Suppressor macrophage treated with lipopolysaccharide for 4 hours (primary cell): ENCODE data around the gene BTK.

Experiments used
- DNase-seq: peaks from one replicate; pipeline ENCODE4 v3.0.0-alpha.2; 2020

BTK gene

DNA sequence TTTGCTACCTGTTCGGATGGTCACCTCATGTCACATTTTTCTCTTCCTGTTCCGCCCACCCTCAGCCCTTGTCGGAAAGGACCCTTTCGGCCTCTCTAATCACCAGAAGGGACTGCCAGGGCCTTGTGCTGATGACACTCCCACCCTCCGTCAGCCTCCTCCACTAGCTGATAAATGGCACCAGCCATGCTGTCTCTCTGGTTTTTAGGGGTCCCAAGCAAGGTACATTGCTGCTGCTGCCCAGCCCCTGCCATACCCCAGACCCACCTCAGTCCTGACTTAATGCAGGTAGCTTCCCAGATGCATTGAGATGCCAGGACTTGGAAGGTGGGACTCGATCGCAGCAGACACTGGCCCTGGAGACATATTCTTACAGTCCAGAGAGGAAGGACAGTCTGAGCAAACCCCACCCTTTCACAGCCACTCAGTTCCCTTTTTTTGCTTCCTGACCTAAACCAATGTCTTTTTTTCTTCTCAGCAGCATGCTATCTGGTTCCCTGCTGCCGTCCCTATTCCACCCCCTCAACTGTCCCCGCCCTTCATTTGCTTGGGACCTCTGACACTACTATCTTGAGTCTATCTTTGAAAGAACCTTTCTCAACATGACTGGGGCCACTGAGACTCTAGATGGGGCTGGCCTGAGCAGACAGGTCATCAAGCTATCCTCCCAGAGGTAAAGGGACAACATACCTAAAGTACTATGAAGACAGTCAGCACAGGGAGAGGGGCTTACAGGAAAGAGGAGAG is at the start of gene BTK:
TSS of gene BTK (minus strand) at position 397 of the 747 bp plus-strand sequence. CDS start 10,907 bp downstream, outside the sequence.
- peak; percentile 75 for DNase-seq

DNA sequence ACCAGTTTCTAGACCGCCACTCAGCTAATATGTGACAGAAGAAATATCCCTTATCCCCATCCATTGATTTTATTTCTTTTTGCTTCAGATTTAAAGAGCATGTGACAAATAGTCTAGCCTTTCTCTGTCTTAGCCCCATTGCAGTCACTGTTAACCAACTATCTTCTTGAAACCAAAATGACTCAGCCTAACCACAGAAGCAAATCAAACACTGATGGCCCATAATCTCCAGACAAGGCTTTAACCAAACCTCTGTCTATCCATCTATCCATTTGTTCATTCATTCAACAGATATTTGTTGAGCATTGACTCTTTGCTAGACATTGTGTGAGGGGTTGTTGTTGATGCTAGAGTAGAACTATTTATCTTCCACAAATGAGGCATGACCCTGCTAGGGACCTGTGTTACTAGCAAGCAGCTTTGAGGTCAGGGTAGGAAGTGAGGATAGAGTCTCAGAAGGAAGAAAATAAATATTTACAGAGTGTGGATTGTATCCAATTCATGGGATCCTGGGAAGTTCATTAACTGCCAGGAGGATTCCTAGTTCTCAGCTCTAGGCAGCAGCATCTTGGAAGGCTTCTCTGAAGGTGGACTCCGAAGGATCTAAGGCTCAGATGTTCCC is 44.6 kb upstream of the BTK start:
- no peak for DNase-seq

DNA sequence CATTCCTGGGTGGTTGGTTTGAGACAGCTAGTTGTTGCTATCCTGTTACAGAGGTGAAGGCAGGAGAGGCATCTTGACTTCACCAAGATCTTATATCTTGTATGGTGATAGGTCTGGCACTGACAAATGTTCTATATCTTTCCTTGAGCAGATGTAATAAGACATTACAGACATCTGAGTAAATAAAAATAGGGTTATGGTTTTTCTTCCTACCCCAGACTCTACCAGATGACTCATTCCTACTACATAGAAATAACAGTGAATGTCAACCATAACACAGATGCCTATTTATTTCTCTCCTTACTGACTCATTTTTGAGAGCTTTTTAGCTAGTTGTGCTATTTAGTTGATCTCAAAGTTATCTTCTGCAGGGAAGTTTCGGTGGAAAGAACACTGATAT is 43.9 kb upstream of the BTK start:
- DNase-seq: no peak

DNA sequence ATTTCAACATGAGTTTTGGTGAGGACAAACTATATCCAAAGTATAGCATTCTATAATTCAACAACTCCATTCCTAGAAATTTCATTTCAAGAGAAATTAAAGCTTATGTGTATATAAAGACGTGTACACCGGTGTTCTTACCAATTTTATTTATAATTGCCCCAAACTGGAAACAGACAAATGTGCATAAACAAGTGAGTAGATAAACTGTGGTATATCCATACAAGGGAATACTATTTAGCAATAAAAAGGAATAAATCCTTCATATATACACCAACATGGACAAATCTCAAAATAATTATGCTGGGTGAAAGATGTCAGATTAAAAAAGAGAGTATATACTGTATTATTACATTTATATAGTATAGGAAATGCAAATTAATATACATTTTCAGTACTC is 42.0 kb upstream of the BTK start:
- no peak for DNase-seq

DNA sequence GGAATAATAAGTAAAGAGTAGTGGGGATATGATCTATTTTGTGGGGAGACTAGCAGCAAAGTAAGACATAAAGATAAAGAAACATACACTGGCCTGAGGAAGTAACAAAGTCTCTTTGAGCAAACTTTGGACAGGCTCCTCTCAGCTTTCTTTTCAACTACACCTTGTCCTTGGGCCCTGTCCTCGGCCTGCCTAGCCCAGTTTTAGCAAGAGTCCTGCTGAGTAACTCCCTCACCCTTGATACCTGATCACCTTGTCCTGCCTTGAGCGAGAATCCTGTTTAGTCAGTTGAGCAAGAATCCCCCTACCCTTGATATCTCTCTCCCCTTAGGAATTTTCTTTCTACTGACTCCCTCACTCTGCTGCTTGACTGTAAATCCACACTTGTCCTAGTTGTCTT is 33.5 kb upstream of the BTK start:
- no peak for DNase-seq

DNA sequence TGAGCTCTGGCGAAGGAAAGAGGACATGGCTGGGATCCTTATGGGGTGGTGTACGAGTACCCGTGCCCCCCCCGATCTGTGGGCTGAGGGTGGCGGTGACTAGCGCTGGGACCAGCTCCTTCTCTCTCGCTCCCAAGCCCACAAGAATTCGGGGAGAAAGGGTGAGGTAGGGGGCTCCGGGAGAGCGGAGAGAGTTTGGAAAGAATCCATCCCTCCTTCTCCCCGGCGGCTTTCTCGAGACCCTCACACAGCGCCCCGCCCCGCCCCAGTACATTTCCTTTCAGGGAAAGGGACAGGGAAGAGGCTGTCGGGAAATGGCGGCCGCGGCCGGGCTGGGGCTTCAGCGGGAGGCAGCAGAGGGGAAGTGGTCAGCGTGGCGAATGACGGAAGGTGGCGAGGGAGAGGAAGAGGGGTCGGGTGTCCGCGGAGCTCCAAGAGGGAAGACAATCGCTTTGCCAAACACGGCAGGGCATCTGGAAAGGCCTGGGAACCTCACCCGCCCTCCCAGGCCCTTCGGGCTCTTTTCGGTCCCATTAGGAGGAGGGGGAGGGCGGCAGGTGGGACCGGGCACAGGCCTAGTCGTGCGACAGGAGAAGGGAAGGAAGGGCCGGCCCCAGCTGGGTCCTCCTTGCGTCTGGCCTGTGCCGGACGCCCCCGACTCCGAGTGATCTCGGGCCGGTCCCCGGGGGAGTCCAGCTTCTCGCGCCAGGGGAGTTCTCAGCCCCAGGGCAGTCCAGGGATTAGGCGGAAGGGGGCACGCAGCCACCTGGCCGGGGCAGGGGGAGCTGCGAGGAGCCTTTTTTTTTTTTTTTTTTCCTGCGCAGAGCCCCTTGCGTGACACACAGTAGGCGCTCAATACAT is 32.2 kb upstream of the BTK start:
- peak; percentile 63 for DNase-seq

DNA sequence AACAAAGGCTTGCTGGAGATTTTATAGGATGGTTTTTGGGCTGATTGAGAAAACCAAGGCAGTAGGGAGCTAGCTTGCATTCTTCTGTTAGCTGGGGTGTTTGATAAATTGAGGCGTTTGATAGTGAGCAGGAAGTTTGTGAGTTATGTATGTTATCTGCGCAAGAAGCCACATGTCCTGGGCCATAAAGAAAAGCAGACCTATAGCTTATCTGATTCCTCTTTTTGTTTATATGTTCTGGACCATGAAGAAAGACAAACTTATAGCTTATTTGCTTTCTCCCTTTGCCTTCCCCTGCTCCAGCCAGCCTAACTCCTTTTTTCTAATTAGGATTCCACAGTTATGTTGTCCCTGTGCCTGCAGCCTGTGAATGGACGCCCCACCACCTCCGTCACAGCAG is 31.2 kb upstream of the BTK start:
- DNase-seq: no peak

DNA sequence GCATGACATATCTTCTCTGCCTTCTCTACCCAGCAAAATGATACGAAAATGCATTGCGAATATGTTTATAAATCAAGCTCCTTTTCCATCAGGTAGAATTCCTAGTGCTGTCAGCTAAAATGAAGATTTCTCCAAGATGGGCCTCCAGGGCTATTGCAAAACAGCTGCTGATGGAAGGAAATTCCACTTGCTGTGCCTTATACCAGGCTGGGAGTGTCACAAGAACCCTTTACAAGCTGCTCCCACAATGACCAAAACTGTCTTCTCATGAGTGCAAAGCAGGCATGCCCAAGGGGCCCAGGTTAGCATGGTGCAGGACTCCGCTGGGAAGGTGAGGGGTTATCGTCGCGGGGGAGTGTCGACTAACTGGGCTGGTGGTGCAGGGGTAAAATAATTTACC is 30.7 kb upstream of the BTK start:
- no peak for DNase-seq

DNA sequence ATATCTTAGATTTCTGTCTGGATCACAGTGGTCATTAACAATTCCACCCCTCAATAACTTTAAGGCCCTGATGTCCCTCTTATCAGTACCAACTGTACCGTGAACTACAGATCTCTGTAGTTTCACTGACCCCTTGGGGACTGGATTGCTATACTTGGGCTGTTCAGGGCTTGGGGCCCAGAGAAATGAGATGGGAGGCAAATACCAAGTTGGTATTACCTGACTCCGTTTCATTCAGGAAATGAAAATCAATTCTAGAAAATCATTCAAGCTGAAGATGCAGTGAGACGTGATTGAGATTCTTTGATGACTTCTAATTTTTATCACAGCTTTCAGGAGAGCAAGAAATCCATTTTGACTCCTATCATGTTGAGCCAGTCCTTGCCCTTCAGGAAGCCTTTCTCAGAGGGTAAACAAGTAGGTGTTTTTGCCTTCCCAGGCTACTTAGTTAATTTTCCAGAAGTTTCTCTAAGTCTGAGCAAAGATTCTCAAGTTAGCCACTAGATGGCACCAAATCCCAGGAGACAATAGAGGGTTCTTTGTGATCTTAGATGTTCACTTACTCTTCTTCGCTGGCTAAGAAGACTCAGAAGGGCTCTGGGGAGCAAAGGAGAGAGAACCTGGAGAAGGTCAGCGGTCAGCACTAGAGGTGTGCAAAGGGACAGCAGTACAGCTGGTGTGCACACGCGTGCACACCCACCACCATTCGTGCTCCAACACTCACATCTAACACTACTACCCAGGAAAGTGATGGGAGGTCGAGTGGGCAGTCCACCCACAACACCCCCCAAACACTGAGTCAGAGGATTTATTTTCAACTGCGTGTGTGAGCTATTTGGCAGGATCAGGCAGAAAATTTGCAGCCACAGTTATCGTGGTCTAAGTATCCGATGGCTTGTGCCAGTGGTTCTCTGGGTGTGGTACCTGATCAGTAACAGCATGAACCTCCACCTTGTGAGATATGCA is 29.5 kb upstream of the BTK start:
- peak; percentile 73 for DNase-seq

DNA sequence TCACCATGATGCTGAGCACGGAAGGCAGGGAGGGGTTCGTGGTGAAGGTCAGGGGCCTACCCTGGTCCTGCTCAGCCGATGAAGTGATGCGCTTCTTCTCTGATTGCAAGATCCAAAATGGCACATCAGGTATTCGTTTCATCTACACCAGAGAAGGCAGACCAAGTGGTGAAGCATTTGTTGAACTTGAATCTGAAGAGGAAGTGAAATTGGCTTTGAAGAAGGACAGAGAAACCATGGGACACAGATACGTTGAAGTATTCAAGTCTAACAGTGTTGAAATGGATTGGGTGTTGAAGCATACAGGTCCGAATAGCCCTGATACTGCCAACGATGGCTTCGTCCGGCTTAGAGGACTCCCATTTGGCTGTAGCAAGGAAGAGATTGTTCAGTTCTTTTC is 26.0 kb upstream of the BTK start:
- DNase-seq: peak; percentile 34

DNA sequence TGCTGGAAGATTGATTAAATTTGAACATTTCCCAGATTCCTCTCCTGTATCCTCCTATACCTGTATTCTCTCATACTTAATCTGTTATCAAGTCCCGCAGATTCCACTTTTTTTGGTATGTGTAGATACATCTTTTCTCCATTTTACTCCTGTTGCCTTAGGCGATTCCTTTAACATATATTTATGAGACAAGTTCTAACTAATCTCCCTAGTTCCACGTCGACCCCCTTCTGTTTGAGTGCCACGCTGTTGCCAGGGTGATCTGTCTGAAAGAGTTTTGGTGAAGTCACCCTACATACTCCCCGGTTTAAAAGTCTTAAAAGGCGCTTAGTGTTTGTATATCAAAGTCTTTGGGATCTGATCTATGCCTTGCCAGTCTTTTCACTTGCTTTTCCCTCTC is 24.5 kb upstream of the BTK start:
- DNase-seq: no peak

DNA sequence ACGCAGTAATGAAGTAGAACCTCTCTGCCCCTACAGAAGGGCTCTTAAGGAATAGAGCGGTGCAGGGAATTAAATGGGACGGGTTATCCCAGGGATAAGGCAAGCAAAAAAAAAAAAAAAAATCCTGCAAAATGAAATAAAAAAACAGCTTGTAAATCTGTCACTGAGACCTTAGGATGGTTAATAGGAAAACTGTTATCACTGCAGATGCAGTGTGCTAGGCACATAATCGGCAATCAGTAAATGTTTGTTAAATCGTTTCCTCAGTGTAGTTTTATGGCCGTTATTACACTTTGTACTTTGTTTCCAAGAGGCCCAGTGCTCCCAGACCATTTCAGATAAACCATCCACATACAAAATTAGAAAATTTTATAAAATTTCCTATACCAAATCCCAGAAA is 23.1 kb upstream of the BTK start:
- DNase-seq: no peak

DNA sequence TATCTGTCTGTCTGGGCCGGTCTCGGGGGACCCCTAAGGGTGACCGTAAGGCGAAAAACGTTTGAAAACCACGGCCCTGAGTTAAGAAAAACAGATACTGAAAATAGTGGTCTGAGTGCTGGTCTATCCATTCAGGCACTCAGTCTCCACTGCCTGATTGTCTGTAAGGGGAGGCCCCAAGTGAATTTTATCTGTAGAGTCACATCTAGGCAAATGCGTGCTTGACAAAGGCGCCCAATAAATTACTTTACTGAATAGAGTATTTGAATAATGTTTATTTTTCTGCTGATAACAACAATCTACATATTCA is 22.5 kb upstream of the BTK start:
- no peak for DNase-seq

DNA sequence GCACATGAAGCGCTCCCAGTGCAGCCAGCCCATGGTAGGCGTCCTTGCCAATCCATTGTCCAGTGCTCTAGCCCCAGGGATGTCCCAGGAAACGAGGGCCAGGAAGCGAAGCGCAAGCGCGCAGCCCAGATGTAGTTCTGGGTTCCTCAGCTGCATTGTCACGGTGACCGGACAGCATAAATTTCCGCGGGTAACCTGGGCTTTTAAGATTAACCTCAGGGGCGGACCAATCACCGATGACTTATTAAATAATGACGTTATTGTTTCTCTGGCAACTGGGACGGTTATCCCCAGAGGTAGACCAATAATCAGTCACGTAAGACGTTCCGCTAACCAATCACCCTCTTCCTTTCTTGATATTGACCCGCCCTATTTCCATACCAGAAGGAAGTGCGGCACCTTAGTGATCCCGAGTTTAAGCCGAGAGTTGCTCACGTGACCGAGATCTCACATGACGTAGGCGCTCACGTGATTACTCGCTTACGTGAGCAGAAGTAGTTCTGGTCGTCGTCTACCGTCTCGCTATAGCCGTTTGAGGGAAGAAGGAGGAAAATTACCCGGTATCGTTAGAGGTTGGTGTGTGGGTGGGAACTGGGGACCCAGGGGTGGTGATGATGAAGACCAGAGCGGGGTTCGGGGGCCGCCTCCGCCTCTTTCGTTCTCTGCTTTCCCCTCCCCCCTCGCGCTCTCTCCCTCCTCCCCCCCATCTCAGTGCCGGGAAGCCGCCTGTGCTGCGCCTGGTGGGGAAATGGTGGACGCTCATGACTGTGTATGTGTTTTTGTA is 21.9 kb upstream of the BTK start, which contains the start of the genes GLA and HNRNPH2:
TSS of gene GLA (minus strand) at position 178 of the 784 bp plus-strand sequence. CDS start at position 156, 22 bp downstream.
TSS of gene HNRNPH2 (plus strand) at position 475 of the 784 bp plus-strand sequence. CDS start 3,767 bp downstream, outside the sequence.
- peak; percentile 95 for DNase-seq

DNA sequence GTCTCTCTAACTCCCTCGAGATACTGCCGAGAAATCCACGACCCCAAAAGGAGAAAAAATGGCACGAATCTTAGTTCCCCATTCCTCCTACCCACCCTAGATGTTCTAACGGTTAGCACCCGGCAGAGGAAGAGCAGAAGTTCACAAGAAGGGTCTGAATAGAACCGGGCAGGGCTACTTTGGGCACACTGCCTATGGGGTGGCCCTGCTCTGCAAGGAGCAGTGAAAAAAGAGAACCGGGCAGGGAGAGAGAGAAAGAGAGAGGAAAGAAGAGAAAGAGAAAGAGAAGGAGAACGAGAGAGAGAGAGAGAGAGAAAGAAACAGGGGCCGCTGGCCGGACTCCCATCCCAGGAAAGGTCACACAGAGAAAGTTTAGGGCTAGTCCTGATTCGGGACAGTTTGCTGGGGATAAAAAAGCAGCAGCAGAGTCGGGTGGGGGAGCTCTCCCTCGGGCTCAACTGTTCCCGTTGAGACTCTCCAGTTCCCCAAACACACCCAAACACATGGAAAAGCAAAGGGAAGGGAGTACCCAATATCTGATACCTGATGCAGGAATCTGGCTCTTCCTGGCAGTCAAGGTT is 21.3 kb upstream of the BTK start:
- peak; percentile 44 for DNase-seq

DNA sequence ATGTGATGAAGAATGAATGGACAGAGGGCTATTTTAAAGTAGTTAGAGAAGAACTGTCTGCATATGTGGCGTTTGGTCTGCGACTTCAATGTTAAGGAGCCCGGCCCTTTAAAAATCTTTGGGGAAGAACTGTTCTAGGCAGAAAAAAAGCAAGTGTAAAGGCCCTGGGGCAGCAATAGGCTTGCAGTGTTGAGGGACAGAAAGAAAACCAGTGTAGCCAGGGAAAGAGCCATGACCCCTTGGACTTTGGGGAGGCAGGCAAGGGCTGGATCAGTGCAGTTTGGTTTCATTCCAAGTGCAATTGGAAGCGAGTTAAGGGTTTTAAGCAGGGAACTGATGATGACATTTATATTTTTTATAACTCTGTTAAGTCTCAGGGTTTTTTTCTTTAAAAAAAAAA is 13.8 kb upstream of the BTK start:
- no peak for DNase-seq

DNA sequence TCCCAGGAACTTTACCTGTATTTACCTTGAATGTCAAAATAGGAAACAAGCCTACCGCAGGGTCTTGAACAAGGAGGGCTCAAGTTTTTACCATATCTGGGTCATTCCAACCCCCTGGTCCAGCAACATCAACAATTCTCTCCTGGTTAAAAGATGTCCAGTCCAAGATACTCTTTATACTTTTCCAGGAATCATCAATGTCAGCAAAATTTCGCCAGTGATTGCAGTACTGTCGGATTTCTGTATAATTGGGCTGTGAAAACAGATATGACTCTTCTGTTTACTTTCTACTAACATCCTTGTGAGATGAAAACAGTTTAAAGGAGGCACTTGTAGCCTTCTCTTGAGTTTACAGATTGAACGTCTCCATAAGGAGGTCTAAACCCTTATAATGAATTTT is 12.7 kb upstream of the BTK start:
- no peak for DNase-seq

DNA sequence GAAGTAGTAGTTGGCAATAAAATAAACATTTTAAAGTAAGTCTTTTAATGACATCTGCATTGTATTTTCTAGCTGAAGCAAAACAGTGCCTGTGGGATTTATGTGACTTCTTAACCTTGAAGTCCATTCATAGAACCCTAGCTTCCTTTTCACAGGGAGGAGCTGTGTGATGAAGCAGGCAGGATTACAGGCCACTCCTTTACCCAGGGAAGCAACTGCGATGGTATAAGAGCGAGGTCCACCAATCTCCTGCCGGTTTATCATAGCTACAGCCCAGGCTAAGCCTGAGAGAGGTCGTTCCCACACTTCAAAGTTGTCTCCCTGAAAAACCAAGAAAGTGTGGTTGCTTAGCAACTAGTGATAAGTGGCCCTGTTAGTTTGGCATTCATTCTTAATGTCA is 11.8 kb upstream of the BTK start:
- no peak for DNase-seq

DNA sequence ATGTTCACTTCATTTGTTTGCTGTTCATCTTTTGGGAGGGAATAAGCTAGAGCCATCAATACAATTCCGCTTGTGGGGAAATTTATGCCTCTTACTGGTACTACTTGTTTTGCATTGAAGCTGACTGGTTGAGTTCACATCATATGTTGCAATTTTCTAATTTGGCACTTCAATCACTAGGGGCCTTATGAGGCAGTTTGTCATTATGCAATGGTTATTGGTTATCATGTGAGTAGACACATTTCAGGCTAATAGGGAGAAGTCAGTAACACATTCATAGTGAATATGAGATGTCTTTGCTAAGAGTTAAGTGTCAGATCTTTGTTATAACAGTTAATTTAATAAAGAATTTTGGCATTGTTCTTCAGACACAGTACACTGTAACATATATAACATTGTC is 9.8 kb upstream of the BTK start:
- DNase-seq: peak; percentile 75

DNA sequence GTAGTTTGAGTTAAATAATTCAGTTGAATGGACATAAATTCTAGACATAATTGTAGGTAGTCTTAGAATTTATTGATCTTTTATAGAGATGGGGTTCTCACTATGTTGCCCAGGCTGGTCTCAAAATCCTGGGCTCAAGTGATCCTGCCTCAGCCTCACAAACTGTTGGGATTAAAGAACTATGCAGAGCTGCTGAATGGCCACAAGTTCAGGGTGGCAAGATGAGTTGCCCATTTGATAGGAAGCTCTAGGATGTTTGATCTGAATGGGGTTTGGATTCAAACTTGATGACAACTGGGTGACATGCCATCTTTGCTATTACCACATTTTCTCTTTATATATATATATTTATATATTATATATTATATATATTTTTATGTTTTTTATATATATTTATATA is 8.4 kb upstream of the BTK start:
- no peak for DNase-seq
